IPS-18c (cell line): Measurements from ENCODE around the gene HBS1L.

Experiments used
- H3K4me3 ChIP-seq: 2 replicates; pipeline ENCODE4 v1.7.0; 2013; ENCODE audit warnings: low read depth, mild to moderate bottlenecking, low read length, moderate library complexity; ENCODE audit not compliant: insufficient read depth
- H3K9me3 ChIP-seq: one replicate; pipeline ENCODE4 v1.6.1; 2013; ENCODE audit warnings: mild to moderate bottlenecking, low read length, moderate library complexity; ENCODE audit not compliant: control insufficient read depth, insufficient read depth

HBS1L gene

DNA sequence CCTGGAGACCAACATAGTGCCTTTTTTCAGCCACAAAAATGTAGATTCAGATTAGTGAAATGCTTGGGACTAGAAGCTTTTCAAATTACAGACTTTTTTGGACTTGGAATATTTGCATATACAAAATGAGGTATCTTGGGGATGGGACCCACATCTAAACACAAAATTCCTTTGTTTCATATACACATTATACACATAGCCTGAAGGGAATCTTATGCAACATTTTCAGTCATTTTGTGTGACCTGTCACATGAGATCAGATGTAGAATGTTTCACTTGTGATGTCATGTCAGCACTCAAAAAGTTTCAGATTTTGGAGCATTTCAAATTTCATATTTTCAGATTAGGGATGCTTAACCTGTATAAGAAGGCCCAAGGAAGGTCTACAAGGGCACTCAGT is 60.2 kb downstream of the HBS1L start:
- Histone ChIP-seq H3K9me3 (no peaks in the 10 kb centered on the region), H3K4me3 (no peak overlapping the region)

DNA sequence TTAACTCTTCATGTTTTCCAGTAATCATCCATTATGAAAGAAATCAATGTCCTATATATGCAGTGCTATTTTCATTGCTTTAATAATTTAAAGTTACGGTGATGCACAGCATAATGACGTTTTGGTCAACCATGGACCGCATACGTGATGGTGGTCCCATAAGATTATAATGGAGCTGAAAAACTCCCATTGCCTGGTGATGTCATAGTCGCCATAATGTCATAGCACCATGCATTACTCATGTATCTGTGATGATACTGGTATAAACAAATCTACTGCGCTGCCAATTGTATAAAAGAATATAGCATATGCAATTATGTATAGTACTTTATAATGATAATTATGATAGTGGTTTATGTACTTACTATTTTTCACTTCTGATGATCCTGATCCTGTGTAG is 62.5 kb downstream of the HBS1L start:
- Histone ChIP-seq H3K9me3 (no peaks in the 10 kb centered on the region), H3K4me3 (no peak overlapping the region)

DNA sequence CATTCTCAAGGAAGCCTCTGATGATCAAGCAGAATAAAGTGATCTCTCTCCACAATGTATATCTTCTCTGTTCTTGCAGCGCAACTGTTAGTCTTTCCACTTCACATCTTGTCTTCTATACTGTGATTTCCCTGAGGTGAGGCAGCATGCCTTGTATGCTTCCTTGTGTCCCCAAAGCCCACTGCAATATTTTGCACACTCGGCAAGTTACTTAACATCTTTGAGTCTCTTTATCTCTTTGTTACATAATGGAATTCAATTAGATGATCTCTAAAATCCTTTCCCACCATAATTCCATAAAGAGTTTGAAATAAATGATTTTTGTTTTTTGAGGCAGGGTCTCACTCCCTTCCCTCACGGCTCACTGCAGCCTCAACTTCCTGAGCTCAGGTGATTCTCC is 64.4 kb downstream of the HBS1L start:
- H3K9me3 ChIP-seq: no peaks in the 10 kb centered on the region
- H3K4me3 ChIP-seq: no peak overlapping the region

DNA sequence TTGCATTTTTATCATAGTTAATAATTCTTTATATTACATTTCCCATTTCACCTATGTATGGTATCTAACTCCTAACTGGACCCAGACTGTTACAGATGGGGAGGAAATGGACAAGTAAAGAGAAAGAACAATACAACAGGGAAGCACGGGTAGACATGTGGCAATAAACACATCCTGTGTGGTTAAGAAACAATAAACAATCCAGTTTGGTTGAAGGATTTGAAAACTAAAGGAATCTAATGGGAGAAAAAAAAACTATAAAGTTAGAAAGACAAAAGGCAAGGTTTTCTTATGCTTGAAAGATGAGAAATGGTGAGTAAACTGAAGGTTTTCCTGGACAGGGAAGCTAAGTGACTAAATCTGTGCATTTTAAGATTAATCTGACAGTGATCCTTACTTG is 69.8 kb downstream of the HBS1L start:
- no peaks in the 10 kb centered on the region for H3K9me3 ChIP-seq
- H3K4me3 ChIP-seq: no peak overlapping the region

DNA sequence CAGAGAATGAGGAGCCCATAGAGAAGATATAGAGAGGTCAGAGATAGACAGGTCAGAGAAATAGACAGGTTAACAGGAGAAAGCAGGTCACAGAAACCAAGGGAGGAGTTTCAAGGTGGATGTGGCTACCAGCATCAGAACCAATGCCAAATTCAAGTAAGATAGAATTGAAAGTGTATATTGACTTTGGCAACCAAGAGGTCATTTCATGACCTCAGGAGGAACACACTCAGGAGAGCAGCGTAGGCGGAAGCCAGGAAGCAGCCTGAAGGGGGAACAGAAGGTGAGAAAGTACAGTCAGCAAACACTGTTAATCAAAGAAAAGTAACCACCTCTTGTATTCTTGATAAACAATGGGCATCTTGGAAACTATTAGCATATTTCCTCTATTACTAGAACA is 70.8 kb downstream of the HBS1L start:
- no peaks in the 10 kb centered on the region for H3K9me3 ChIP-seq
- no peak overlapping the region for H3K4me3 ChIP-seq

DNA sequence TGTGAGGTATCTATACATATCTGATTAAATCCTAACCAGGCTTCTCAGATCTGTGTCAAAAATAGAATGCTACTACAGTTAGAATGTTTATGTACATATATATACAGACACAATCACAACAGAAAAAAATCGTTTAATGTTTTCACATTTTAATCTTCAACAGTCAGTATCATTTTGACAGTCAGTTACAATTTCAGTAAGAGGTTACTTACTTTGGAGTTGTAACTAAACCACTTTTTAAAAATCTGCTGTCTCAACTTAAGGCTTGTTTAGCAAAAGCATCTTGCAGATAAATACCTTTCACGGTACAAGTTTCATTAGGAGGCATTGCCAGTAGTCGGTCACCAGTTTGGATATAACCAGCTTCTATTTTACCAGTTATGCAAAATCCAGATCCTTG is 72.5 kb downstream of the HBS1L start:
- H3K4me3 ChIP-seq: no peak overlapping the region

DNA sequence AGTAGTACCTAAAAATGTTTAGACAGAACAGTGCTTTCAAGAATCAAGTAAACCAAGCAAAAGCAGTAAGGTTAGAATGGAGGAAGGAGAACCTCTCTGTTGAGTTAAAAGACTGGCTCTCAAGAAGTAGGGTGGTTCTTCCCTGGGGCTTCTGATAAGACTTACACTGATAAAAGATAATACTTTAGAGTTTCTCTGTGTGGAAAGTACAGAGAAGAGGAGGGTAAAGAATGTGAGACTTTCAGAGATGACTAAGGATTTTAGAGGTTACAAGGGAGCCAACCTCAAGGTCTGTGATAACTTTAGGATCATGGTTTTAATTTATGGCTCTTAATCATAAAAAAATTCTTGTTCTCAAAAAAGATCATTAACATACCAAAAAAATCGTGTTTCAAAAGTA is 73.8 kb downstream of the HBS1L start:
- Histone ChIP-seq H3K9me3 (no peaks in the 10 kb centered on the region), H3K4me3 (no peak overlapping the region)

More for the DNA sequence above, 72.5 kb downstream of the HBS1L start:
- H3K9me3 ChIP-seq: no peaks in the 10 kb centered on the region

DNA sequence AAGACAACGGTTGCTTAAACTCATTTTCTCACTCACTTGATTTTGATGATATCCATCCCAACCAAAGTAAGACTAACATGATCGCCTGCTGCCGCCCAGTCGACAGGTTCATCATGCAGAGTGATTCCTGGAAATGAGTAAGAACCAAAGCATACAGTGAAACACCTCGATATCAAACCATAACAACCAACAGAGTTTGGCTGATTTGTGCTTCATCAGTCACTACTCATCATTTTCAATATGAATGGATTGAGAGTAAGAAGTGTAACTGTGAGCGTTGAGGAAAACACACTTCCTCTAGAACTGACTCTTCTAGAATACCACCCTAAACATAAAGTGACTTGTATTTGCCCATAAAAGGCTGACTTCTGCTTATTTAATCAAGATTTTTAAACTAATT is 75.5 kb downstream of the HBS1L start:
- Histone ChIP-seq H3K4me3 (no peak overlapping the region), H3K9me3 (no peaks in the 10 kb centered on the region)

DNA sequence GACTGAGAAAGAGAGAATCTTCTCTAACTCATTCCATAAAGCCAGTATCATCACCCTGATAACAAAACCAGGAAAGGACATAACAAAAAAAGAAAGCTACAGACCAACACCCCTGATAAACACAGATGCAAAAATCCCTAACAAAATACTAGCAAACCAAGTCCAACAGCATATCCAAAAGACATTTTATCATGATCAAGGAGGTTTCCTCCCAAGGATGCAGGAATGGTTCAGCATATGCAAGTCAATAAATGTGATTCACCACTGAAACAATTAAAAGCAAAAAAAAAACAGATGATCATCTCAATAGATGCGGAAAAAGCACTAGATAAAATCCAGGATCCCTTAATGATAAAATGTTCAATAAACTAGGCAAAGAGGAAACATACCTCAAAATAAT is 80.3 kb downstream of the HBS1L start:
- no peaks in the 10 kb centered on the region for H3K9me3 ChIP-seq
- no peak overlapping the region for H3K4me3 ChIP-seq

DNA sequence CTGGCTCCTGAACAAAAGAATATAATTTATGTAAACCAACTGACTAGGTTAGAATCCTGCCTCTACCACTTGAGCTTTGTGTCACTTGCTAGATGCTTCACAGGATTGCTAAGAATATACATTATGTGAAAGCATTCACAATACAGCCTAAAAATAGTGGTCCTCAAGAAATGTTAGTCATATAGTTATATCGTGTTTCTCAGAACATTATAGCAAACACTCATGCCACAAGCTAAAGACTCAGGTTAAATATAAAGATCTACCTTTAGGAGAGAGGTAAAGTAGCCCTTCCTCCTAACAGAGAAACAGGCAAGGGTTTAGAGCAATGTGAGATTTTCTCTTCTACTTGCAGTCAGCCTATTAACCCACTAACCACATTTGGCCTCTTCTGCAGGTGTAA is 86.9 kb downstream of the HBS1L start:
- Histone ChIP-seq H3K9me3 (no peaks in the 10 kb centered on the region), H3K4me3 (no peak overlapping the region)

DNA sequence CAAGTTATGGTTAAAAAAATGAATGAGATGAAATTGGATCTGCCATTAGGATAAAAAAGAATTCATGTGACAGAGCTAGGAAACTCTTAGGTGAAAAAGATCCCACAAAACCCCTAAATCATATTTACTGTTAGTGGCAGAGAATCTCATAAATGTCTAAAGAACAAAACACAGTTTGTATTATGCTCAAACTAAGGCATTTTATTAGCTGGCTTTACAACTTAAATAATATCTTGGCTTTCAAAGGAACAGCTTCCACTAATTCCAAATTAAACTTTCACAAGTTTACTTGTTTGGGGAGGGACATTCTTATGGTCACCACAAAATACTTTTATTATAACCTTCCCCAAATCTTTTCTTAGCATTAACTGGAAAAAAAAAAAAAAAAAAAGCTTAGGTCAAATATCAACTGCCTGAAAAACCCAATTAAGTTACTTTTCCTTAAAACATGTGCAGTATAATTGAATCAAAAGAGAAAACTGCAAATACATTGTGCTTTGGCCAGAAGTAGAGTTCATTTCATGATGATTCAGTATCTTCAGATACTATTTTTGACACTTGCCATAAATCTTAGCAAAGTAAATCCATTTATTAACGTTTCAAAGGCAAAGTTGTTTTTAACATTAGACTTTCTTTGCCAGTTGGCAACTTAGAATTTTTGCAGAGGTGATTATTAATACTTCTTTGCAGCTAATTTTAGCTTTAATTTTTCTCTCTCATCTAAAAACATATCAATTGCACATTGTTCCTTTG is 90.0 kb downstream of the HBS1L start:
- Histone ChIP-seq H3K9me3 (no peaks in the 10 kb centered on the region), H3K4me3 (no peak overlapping the region)

DNA sequence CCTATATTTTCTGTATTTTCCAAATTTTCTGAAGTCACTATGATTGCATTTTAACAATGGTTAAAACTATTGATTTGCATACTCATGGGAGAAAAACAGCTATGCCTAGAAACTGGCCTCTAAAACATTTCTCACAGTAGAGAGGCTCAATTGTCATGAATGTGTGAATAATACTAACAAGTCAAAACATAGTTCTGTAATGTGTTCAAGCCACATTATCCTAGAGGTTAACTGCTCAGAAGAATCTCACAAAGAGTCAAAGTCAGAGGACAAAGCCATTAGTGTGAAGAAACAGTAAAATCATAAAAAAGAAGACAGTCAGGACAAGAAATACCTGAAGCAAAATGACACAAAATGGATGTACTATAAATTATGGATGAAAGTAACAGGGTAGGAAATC is 92.2 kb downstream of the HBS1L start:
- peaks cover 2% of the 10 kb centered on the region for H3K9me3 ChIP-seq
- H3K4me3 ChIP-seq: no peak overlapping the region

DNA sequence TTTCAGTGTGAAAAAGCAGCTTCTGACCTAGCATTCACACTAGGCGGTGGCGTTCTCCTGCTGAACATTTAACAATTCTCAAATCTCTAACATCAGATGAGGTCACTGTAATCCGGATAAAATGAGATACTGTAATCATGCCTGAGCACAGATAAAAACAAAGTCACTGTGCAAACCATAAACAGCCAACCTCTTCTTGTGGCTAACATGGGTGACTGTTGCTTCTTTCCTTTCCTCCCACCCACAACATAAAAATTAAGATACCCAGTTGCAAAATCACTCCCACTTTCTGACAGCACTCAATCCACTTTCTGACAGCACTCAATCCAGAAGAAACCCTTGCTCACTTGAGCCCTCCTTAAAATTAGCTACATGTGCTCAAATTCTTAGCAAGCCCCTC is 93.3 kb downstream of the HBS1L start:
- Histone ChIP-seq H3K9me3 (peaks cover 2% of the 10 kb centered on the region), H3K4me3 (no peak overlapping the region)

DNA sequence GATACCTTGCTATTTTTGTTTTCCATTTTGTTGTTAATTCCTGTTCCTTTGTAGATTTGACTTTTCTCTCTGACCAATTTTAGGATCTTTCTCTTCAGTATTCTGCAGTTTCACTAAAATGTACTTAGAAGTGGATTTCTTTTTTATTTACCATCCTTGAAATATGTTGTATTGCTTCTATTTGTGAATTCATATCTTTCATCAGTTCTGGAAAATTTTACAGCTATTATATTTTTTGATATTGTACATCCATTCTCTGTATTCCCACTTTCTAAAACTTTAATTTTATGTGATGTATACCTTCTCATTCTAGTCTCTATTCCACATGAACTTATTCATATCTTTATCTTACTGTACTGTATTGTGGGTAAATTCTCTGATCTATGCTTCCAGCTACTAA is 95.0 kb downstream of the HBS1L start:
- no peak overlapping the region for H3K4me3 ChIP-seq
- peaks cover 2% of the 10 kb centered on the region for H3K9me3 ChIP-seq

DNA sequence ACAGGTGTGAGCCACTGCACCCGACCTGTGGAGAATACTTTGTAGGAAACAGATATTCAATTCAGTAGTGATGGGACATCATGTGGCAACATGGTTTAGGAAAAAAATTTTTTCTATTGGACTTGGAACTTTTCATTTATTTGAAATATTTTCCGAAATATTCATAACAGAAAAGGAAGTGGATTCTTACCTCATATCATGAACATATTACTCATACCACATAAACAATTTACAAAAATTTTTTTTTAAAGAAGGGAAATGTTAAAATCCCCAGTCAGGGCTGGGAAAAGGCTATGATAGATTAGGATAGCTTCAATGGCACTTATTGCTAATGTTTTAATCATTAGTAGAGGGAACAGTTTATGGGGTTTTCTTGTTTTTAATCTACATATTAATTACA is 97.9 kb downstream of the HBS1L start:
- no peak overlapping the region for H3K4me3 ChIP-seq

DNA sequence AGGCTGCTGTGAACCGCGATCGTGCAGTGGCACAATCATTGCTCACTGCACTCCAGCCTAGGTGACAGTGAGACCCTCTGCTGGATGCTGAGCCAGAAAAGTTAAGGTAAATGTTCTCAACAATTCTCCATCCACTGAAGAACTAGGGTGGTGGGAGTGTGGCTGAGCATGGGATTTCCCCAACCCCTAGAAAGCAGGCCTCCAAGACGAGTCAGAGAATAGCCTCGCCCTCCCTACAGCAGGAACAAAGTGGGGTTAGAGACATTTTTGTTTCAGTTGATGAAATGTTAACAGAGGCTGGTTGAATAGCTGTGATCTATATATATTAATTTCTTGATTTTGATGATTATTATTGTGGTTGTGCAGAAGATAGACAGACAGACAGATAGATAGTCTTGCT is 98.6 kb downstream of the HBS1L start:
- Histone ChIP-seq H3K9me3 (peaks cover 2% of the 10 kb centered on the region), H3K4me3 (no peak overlapping the region)

More for the DNA sequence above, 97.9 kb downstream of the HBS1L start:
- H3K9me3 ChIP-seq: peaks cover 2% of the 10 kb centered on the region

DNA sequence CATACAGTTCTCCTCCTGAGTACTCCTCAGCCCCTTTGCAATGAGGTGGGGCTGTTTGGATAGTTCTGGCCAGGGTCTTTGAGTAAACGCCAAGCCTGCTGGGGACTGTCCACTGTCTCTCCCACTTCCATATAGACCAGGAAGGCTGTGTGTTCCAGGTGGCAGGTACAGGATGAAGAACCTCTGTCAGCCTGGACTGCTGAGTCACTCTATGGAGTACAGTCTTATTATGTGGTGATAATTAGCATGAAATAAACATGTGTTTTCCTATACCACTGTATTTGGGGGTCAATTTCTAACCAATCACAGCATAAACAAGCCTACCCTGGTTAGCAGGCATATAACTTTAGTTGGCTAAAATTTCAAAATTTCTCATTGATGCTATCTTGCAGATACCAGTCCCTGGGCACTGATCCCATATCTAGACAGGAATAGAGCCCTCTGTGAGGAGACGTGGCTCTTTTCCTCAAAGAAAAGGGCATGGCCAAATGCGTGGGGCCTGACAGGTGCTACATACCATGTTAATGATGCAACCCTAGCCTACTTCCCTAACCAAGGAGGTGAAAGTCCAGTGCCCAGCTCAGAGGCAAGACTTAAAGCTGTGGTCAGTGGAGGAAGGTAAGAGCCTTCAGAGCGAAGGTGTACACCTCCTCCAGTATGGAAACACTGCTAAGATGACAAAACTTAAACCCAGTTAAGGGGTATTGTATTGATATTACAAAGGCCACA is 100.2 kb downstream of the HBS1L start:
- Histone ChIP-seq H3K4me3 (no peak overlapping the region), H3K9me3 (peaks cover 2% of the 10 kb centered on the region)

DNA sequence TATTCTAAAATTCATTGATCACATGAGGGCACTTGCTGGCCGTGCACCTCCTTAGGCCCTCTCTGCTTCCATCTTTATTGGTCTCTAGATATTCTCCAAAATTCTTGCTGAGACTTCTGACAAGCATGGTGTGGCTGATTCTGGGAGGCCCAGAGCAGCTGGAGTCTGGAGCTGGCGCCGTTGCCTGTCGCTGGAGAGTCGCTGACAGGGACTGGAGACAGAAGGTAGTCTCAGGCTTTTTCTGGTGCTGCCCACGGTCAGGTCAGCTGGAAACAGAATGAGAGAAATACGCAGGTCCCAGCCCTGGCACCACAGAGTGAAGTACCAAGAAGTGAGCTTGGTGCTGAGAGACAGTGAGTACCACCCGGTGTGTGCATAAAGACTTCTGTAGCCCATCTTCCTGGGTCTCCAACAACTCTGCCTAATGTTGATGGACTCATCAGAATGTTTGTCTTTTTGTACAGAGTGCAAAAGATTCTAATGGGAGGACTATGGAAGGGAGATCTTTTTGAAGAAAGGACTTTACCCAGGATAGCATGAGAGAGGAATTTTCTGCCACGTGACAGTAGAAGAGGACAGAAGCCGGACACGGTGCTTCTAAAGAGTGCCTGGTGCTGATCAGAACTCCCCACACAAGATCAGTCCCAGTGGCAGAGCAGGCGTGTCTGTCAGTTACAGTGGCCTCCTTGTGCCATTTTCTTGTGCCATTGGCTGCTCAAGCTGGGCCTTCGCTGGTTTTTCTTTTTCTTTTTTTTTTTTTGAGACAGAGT is 102.9 kb downstream of the HBS1L start:
- Histone ChIP-seq H3K4me3 (no peak overlapping the region), H3K9me3 (no peaks in the 10 kb centered on the region)
